Body of pancreas (tissue), 4 donors: ENCODE results near the gene GFRA1. TPM values are rescaled to one million over a fixed set of nuclear protein-coding genes. Genes with fewer than 3 reads are reported as not detected.
A peak's percentile ranks its signal among the peaks of the same experiment; 100 is the strongest.

Experiments
- ATAC-seq: fragments of 150-250 bp; one replicate; pipeline ENCODE4 v1.9.1; 2016
- DNase-seq, 4 donors: peaks; one replicate each; pipeline ENCODE4 v3.0.0-alpha.2; 2019
- H3K27ac ChIP-seq, 4 donors: fragments of 200-600 bp; sonication (generic); 1 replicate in 3 of 4; 2 replicates in 1 of 4; pipeline versions ENCODE4 v1.5.1 to v1.6.1; 2016 to 2019; ENCODE audit warnings: mild to moderate bottlenecking in 1 of 4, mixed read lengths in 1 of 4, moderate library complexity in 1 of 4
- H3K27me3 ChIP-seq, 2 donors: fragments of 200-600 bp; sonication (generic); one replicate each; pipeline ENCODE4 v1.6.0; 2016; ENCODE audit warnings: mild to moderate bottlenecking in 1 of 2
- H3K36me3 ChIP-seq, 2 donors: fragments of 200-600 bp; sonication (generic); replicated peaks in 1 of 2; 2 replicates each; pipeline ENCODE4 v1.5.1; 2016; ENCODE audit warnings: low read depth in 2 of 2; ENCODE audit not compliant: insufficient read depth in 1 of 2
- H3K4me1 ChIP-seq: fragments of 200-600 bp; sonication (generic); one replicate; pipeline ENCODE4 v1.6.0; 2016
- H3K4me3 ChIP-seq, 2 donors: fragments of 200-600 bp; sonication (generic); 1 replicate in 1 of 2; 2 replicates in 1 of 2; pipeline ENCODE4 v1.5.1; 2016 to 2019
- H3K9me3 ChIP-seq, 3 donors: fragments of 200-600 bp; sonication (generic); 1 replicate in 2 of 3; 2 replicates in 1 of 3; pipeline ENCODE4 v1.5.1; 2016
- POLR2A ChIP-seq, 3 donors: fragments of 450-650 bp; IDR thresholded peaks; one replicate each; pipeline ENCODE4 v1.6.1; 2016; ENCODE audit warnings: antibody characterized with exemption in 3 of 3, mild to moderate bottlenecking in 2 of 3
- WGBS, 2 donors: methylation state at CpG; one replicate each; pipeline ENCODE4 v1.1.5; 2017; 5-methylcytosine and 5-hydroxymethylcytosine counted together
- intact Hi-C: fragments of 100-400 bp; cut with DNase I; formaldehyde crosslinking; loops from one replicate; pipeline ENCODE4 v1.15.1; 2023
- total RNA-seq, 2 donors: library from RNA; depleted of rRNA; stranded (reverse); fragments of >200 nt; gene quantifications; one replicate each; pipeline ENCODE4 v1.1.0, GENCODE V29; 2016
- TF ChIP-seq, protein P1 (sequence below), 7 experiments: fragments of 450-650 bp in 4 of 7; fragments of 200-600 bp in 3 of 7; sonication (generic) in 3 of 7; IDR thresholded peaks; one replicate each; pipeline ENCODE4 v1.5.1; 2016 to 2019; ENCODE audit warnings: antibody characterized with exemption in 7 of 7

Gene GFRA1
- total RNA-seq, 2 donors from 2014 or later, result 4.2 to 6.9 TPM

GRCh38 chr10:116049158-116049973, 223.6 kb downstream of the GFRA1 start:
- Histone ChIP-seq H3K27ac (no peak overlapping the region), H3K4me3 (no peak overlapping the region), H3K9me3 (no peaks in the 10 kb centered on the region), H3K27me3 (no peaks in the 10 kb centered on the region), H3K36me3 (no peaks in the 10 kb centered on the region), H3K4me1 (no peaks in the 10 kb centered on the region)
- DNase-seq (no peak), ATAC-seq (no peak)
- intact Hi-C loops, result no loop called here
- WGBS, 2 donors, result 74 to 80% methylated on average over 10 of the region's 10 CpGs
- TF ChIP-seq, protein P1, sequence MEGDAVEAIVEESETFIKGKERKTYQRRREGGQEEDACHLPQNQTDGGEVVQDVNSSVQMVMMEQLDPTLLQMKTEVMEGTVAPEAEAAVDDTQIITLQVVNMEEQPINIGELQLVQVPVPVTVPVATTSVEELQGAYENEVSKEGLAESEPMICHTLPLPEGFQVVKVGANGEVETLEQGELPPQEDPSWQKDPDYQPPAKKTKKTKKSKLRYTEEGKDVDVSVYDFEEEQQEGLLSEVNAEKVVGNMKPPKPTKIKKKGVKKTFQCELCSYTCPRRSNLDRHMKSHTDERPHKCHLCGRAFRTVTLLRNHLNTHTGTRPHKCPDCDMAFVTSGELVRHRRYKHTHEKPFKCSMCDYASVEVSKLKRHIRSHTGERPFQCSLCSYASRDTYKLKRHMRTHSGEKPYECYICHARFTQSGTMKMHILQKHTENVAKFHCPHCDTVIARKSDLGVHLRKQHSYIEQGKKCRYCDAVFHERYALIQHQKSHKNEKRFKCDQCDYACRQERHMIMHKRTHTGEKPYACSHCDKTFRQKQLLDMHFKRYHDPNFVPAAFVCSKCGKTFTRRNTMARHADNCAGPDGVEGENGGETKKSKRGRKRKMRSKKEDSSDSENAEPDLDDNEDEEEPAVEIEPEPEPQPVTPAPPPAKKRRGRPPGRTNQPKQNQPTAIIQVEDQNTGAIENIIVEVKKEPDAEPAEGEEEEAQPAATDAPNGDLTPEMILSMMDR (IDR thresholded peaks at IDR 0.05), result no peak
- TF ChIP-seq POLR2A (IDR thresholded peaks at IDR 0.05), result no peak

- H3K4me3 ChIP-seq, result no peak overlapping the region
- ATAC-seq (no peak), DNase-seq (no peak)
- no peaks in the 10 kb centered on the region for H3K36me3 ChIP-seq
- H3K27me3 ChIP-seq, result no peaks in the 10 kb centered on the region
- 73 to 86% methylated on average over 13 of the region's 13 CpGs for WGBS, 2 donors
- no peaks in the 10 kb centered on the region for H3K9me3 ChIP-seq
- intact Hi-C loops, result no loop called here
- TF ChIP-seq, protein P1 (IDR thresholded peaks at IDR 0.05), result no peak
- no peak for TF ChIP-seq POLR2A (IDR thresholded peaks at IDR 0.05)
- no peak overlapping the region for H3K27ac ChIP-seq
- H3K4me1 ChIP-seq, result no peaks in the 10 kb centered on the region
Observed at GRCh38 chr10:116045366-116046356, 227.3 kb downstream of the GFRA1 start.

DNA sequence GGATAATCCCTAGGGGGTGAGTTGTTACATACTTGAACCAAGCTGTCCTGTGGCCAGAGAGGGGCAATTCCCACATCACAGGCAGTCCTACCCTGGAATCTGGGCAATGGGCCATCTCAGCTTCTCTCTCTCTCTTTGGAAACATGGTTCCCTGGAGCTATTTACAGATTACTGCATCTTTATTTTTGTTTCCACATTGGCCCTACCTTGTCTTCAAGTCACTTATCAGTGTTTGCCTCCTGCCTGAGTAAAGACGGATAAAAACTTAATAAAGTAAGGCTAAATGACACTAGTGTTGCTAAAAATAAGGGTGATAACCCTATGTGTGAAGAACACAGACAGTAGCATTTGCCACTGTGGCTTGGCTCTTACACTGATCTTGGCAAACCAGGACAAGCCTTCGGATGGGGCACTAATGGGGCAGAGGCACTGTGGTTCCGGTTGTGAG, 228.2 kb downstream of the GFRA1 start:
- no peaks in the 10 kb centered on the region for H3K9me3 ChIP-seq
- ATAC-seq (peak; percentile 38), DNase-seq (peak; percentile 20 to 48 (median 32))
- no peak for TF ChIP-seq POLR2A (IDR thresholded peaks at IDR 0.05)
- TF ChIP-seq, protein P1 (IDR thresholded peaks at IDR 0.05), result no peak
- H3K4me1 ChIP-seq, result no peaks in the 10 kb centered on the region
- H3K27me3 ChIP-seq, result no peaks in the 10 kb centered on the region
- intact Hi-C loops, result no loop called here
- H3K27ac ChIP-seq, result no peak overlapping the region
- H3K4me3 ChIP-seq, result no peak overlapping the region
- 53% methylated on average over 3 of the region's 3 CpGs for WGBS, 2 donors
- H3K36me3 ChIP-seq, result no peaks in the 10 kb centered on the region

- TF ChIP-seq POLR2A (IDR thresholded peaks at IDR 0.05), result no peak
- TF ChIP-seq, protein P1 (IDR thresholded peaks at IDR 0.05), result no peak
- intact Hi-C loops, result no loop called here
- H3K27ac ChIP-seq, result no peak overlapping the region
- H3K27me3 ChIP-seq, result no peaks in the 10 kb centered on the region
- no peaks in the 10 kb centered on the region for H3K4me1 ChIP-seq
- no peaks in the 10 kb centered on the region for H3K36me3 ChIP-seq
- H3K4me3 ChIP-seq, result no peak overlapping the region
- DNase-seq (no peak), ATAC-seq (no peak)
- H3K9me3 ChIP-seq, result no peaks in the 10 kb centered on the region
- 82 to 84% methylated on average over 8 of the region's 8 CpGs for WGBS, 2 donors
Observed at GRCh38 chr10:116043861-116044260, 229.1 kb downstream of the GFRA1 start.
